ENCODE data around the gene DRC1. TPM values are rescaled to one million over a fixed set of nuclear protein-coding genes. Genes with fewer than 3 reads are reported as not detected.
A peak's percentile ranks its signal among the peaks of the same experiment; 100 is the strongest.

The DRC1 gene
- total and polyA plus RNA-seq, 2 of the 13 experiments (the other 11 are each of a cell fraction or from before 2014, with no cell fraction given) = 0.07 TPM; not detected in 1

DNA sequence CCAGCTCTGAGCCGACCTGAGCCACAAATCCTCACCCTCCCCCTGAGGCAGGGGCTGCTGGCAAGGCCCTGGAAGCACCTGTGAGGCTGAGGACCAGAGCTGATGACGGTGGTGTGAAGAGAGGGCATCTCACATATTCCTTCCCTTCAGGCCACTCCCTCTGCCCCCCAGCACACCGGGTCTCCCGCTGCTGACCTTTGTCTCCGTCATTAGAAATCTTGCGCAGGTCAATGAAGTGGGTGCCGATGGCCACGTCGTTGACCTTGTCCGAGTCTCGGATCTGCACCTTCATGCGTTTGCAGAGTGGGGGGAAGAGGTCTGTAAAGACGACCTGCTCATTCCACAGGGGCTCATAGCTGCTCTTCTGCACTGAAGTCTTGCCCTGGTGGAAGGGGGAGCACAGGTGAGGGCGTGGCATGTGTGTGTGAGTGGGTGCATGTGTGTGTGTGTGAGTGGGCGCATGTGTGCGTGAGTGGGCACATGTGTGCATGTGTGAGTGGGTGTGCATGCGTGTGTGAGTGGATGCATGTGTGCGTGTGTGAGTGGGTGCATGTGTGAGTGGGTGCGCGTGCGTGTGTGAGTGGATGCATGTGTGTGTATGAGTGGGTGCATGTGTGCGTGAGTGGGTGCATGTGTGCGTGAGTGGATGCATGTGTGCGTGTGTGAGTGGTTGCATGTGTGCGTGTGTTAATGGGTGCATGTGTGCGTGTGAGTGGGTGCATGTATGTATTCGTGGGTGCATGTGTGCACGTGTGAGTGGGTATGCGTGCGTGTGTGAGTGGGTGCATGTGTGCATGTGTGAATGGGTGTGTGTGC lies 80.7 kb downstream of the DRC1 start (continued):
- TF ChIP-seq ZNF570 (CRISPR knock-in tag; IDR thresholded peaks at IDR 0.05; ENCODE audit: borderline replicate concordance) (no peak), SYNCRIP (IDR thresholded peaks at IDR 0.05; ENCODE audit: insufficient read depth, low read depth, low read length) (no peak), ZFYVE20 (CRISPR knock-in tag; IDR thresholded peaks at IDR 0.05; ENCODE audit: borderline replicate concordance, low read depth) (no peak), ZNF724P (CRISPR knock-in tag; IDR thresholded peaks at IDR 0.05; ENCODE audit: borderline replicate concordance) (no peak), HNF4G (IDR thresholded peaks at IDR 0.05; ENCODE audit: borderline replicate concordance, low read depth, low read length) (no peak), HNF4G (CRISPR knock-in tag; IDR thresholded peaks at IDR 0.05; ENCODE audit: borderline replicate concordance, low read depth) (no peak), HNRNPL (IDR thresholded peaks at IDR 0.05; ENCODE audit: low read depth, low read length) (0 out of 2 replicates have a peak, but pooled peaks have one; percentile 51), JUNB (CRISPR knock-in tag; IDR thresholded peaks at IDR 0.05; ENCODE audit: borderline replicate concordance) (0 out of 2 replicates have a peak, but pooled peaks have one; percentile 27), ZNF782 (CRISPR knock-in tag; IDR thresholded peaks at IDR 0.05; ENCODE audit: borderline replicate concordance) (no peak), ZNF709 (CRISPR knock-in tag; IDR thresholded peaks at IDR 0.05) (no peak), DNMT1 (CRISPR knock-in tag; IDR thresholded peaks at IDR 0.05) (0 out of 2 replicates have a peak, but pooled peaks have one; percentile 48), ZMYM3 (CRISPR knock-in tag; IDR thresholded peaks at IDR 0.05) (no peak), SOX6 (IDR thresholded peaks at IDR 0.05) (0 out of 2 replicates have a peak, but pooled peaks have one; percentile 29), SOX6 (CRISPR knock-in tag; IDR thresholded peaks at IDR 0.05) (no peak), KAT2B (IDR thresholded peaks at IDR 0.05; ENCODE audit: borderline replicate concordance, low read depth, low read length) (no peak), XBP1 (CRISPR knock-in tag; IDR thresholded peaks at IDR 0.05) (no peak), FOXP1 (IDR thresholded peaks at IDR 0.05) (no peak), FOXP1 (CRISPR knock-in tag; IDR thresholded peaks at IDR 0.05) (no peak), MTA1 (CRISPR knock-in tag; IDR thresholded peaks at IDR 0.05; ENCODE audit: borderline replicate concordance) (peak; percentile 50; the same call in 1 of the 2 replicates)
- TF ChIP-seq, protein P1, sequence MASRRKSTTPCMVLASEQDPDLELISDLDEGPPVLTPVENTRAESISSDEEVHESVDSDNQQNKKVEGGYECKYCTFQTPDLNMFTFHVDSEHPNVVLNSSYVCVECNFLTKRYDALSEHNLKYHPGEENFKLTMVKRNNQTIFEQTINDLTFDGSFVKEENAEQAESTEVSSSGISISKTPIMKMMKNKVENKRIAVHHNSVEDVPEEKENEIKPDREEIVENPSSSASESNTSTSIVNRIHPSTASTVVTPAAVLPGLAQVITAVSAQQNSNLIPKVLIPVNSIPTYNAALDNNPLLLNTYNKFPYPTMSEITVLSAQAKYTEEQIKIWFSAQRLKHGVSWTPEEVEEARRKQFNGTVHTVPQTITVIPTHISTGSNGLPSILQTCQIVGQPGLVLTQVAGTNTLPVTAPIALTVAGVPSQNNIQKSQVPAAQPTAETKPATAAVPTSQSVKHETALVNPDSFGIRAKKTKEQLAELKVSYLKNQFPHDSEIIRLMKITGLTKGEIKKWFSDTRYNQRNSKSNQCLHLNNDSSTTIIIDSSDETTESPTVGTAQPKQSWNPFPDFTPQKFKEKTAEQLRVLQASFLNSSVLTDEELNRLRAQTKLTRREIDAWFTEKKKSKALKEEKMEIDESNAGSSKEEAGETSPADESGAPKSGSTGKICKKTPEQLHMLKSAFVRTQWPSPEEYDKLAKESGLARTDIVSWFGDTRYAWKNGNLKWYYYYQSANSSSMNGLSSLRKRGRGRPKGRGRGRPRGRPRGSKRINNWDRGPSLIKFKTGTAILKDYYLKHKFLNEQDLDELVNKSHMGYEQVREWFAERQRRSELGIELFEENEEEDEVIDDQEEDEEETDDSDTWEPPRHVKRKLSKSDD (CRISPR knock-in tag; IDR thresholded peaks at IDR 0.05; ENCODE audit: low read depth) = peak; percentile 15; the same call in 1 of the 2 replicates
- TF ChIP-seq, protein P2, sequence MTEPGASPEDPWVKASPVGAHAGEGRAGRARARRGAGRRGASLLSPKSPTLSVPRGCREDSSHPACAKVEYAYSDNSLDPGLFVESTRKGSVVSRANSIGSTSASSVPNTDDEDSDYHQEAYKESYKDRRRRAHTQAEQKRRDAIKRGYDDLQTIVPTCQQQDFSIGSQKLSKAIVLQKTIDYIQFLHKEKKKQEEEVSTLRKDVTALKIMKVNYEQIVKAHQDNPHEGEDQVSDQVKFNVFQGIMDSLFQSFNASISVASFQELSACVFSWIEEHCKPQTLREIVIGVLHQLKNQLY (CRISPR knock-in tag; IDR thresholded peaks at IDR 0.05) = no peak
- TF ChIP-seq, protein P3, sequence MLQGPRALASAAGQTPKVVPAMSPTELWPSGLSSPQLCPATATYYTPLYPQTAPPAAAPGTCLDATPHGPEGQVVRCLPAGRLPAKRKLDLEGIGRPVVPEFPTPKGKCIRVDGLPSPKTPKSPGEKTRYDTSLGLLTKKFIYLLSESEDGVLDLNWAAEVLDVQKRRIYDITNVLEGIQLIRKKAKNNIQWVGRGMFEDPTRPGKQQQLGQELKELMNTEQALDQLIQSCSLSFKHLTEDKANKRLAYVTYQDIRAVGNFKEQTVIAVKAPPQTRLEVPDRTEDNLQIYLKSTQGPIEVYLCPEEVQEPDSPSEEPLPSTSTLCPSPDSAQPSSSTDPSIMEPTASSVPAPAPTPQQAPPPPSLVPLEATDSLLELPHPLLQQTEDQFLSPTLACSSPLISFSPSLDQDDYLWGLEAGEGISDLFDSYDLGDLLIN (CRISPR knock-in tag; IDR thresholded peaks at IDR 0.05; ENCODE audit: borderline replicate concordance) = no peak
- TF ChIP-seq, protein P4, sequence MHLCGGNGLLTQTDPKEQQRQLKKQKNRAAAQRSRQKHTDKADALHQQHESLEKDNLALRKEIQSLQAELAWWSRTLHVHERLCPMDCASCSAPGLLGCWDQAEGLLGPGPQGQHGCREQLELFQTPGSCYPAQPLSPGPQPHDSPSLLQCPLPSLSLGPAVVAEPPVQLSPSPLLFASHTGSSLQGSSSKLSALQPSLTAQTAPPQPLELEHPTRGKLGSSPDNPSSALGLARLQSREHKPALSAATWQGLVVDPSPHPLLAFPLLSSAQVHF (CRISPR knock-in tag; IDR thresholded peaks at IDR 0.05) = 0 out of 2 replicates have a peak, but pooled peaks have one; percentile 25
- TF ChIP-seq, protein P5, sequence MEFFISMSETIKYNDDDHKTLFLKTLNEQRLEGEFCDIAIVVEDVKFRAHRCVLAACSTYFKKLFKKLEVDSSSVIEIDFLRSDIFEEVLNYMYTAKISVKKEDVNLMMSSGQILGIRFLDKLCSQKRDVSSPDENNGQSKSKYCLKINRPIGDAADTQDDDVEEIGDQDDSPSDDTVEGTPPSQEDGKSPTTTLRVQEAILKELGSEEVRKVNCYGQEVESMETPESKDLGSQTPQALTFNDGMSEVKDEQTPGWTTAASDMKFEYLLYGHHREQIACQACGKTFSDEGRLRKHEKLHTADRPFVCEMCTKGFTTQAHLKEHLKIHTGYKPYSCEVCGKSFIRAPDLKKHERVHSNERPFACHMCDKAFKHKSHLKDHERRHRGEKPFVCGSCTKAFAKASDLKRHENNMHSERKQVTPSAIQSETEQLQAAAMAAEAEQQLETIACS (CRISPR knock-in tag; IDR thresholded peaks at IDR 0.05) = no peak
